ENCODE data around the gene STK32B. TPM values are rescaled to one million over a fixed set of nuclear protein-coding genes. Genes with fewer than 3 reads are reported as not detected.

The STK32B gene
- total RNA-seq, 3 donors from 2014 or later = 2.2 to 5.0 (median 4.6) TPM

DNA sequence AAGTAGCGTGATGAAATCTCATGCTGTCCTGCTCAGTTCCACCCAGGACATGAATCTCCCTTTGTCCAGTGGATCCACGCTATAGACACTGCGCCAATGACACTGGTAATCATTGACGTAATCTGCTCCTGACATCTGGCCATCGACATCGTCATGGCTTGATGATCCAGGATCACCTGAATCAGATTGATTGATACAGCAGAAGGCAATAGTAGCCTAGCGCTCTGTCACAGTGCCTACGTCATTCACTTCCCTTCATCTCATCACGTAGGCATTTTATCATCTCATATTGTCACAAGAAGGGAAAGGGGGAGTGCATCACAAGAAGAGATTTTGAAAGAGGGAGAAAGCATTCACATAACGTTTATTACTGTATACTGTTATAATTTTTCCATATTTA is 68.8 kb downstream of the STK32B start:
- no peak for DNase-seq (ENCODE audit: low spot score in 2 of 2)
- Histone ChIP-seq H3K9me3 (no peaks in the 10 kb centered on the region), H3K4me3 (no peak overlapping the region), H3K4me1 (no peaks in the 10 kb centered on the region), H3K27ac (no peak overlapping the region), H3K27me3 (no peaks in the 10 kb centered on the region), H3K36me3 (no peaks in the 10 kb centered on the region)
- intact Hi-C loops (cut with DNase I; ENCODE audit: low total_unique reads) = no loop called here
- TF ChIP-seq POLR2A (IDR thresholded peaks at IDR 0.05) = no peak
- TF ChIP-seq, protein P1, sequence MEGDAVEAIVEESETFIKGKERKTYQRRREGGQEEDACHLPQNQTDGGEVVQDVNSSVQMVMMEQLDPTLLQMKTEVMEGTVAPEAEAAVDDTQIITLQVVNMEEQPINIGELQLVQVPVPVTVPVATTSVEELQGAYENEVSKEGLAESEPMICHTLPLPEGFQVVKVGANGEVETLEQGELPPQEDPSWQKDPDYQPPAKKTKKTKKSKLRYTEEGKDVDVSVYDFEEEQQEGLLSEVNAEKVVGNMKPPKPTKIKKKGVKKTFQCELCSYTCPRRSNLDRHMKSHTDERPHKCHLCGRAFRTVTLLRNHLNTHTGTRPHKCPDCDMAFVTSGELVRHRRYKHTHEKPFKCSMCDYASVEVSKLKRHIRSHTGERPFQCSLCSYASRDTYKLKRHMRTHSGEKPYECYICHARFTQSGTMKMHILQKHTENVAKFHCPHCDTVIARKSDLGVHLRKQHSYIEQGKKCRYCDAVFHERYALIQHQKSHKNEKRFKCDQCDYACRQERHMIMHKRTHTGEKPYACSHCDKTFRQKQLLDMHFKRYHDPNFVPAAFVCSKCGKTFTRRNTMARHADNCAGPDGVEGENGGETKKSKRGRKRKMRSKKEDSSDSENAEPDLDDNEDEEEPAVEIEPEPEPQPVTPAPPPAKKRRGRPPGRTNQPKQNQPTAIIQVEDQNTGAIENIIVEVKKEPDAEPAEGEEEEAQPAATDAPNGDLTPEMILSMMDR (IDR thresholded peaks at IDR 0.05) = no peak
- TF ChIP-seq POLR2AphosphoS5 (IDR thresholded peaks at IDR 0.05) = no peak

DNA sequence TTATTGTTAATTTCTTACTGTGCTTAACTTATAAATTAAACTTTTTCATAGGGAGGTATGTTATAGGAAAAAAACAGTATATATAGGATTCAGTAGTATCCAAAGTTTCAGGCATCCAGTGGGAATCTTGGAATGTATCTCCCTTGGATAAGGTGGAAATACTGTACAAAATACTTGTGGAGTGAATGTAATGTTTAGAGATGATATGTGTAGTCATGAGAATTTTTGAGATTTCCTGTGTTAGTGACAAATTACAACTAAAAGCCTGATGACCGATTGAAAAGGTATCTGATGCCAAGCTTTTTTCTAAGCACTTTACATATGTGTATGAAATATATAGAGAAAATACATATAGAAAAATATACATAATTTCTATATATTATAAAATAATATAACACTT is 69.2 kb downstream of the STK32B start:
- Histone ChIP-seq H3K36me3 (no peaks in the 10 kb centered on the region), H3K27me3 (no peaks in the 10 kb centered on the region), H3K27ac (no peak overlapping the region), H3K4me1 (no peaks in the 10 kb centered on the region), H3K9me3 (no peaks in the 10 kb centered on the region), H3K4me3 (no peak overlapping the region)
- DNase-seq (ENCODE audit: low spot score in 2 of 2) = no peak
- TF ChIP-seq POLR2A (IDR thresholded peaks at IDR 0.05) (no peak), POLR2AphosphoS5 (IDR thresholded peaks at IDR 0.05) (no peak)
- TF ChIP-seq, protein P1 (IDR thresholded peaks at IDR 0.05) = no peak
- intact Hi-C loops (cut with DNase I; ENCODE audit: low total_unique reads) = no loop called here

DNA sequence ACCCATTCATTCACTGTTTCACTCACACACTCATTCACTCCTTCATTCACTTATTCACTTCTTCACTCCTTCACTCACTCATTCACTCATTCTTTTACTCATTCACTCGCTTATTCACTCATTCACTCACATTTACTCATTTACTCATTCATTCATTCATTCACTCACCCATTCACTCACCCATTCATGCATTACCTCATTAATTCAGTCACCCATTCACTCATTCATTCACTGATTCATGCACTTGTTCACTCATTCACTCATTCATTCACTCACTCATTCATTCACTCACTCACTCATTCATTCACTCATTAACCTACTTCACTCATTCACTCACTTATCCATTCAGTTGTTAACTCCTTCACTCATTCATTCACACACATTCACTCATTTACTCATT is 70.8 kb downstream of the STK32B start:
- Histone ChIP-seq H3K27ac (no peak overlapping the region), H3K4me1 (no peaks in the 10 kb centered on the region), H3K4me3 (no peak overlapping the region), H3K36me3 (no peaks in the 10 kb centered on the region), H3K9me3 (no peaks in the 10 kb centered on the region), H3K27me3 (no peaks in the 10 kb centered on the region)
- intact Hi-C loops (cut with DNase I; ENCODE audit: low total_unique reads) = no loop called here
- DNase-seq (ENCODE audit: low spot score in 2 of 2) = no peak
- TF ChIP-seq POLR2A (IDR thresholded peaks at IDR 0.05) = no peak
- no peak for TF ChIP-seq POLR2AphosphoS5 (IDR thresholded peaks at IDR 0.05)
- TF ChIP-seq, protein P1 (IDR thresholded peaks at IDR 0.05) = no peak

DNA sequence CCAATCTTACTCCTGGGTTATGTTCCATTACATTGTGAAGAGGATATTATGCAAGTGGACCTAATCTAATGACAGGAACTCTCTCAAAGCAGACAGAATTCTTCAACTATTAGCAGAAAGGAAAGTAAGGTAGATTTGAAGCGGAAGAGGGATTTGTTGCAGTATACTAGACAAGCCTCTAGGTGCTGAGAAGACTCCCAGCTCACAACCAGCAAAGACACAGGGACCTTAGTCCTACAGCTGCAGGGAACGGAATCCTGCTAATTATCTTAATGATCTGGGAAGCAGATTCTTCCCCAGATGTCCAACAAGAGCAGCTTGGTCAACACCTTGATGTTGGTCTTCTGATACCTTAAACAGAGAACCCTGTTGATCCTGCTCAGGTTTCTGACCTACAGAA is 73.6 kb downstream of the STK32B start:
- no peaks in the 10 kb centered on the region for H3K4me1 ChIP-seq
- intact Hi-C loops (cut with DNase I; ENCODE audit: low total_unique reads) = no loop called here
- DNase-seq (ENCODE audit: low spot score in 2 of 2) = no peak
- H3K9me3 ChIP-seq = no peaks in the 10 kb centered on the region
- no peak overlapping the region for H3K4me3 ChIP-seq
- TF ChIP-seq POLR2A (IDR thresholded peaks at IDR 0.05) = no peak
- no peak for TF ChIP-seq POLR2AphosphoS5 (IDR thresholded peaks at IDR 0.05)
- TF ChIP-seq, protein P1 (IDR thresholded peaks at IDR 0.05) = no peak
- H3K27me3 ChIP-seq = no peaks in the 10 kb centered on the region
- H3K27ac ChIP-seq = no peak overlapping the region
- H3K36me3 ChIP-seq = no peaks in the 10 kb centered on the region

- no peak for TF ChIP-seq POLR2AphosphoS5 (IDR thresholded peaks at IDR 0.05)
- no peak for TF ChIP-seq POLR2A (IDR thresholded peaks at IDR 0.05)
- TF ChIP-seq, protein P1 (IDR thresholded peaks at IDR 0.05) = no peak
- no peaks in the 10 kb centered on the region for H3K36me3 ChIP-seq
- intact Hi-C loops (cut with DNase I; ENCODE audit: low total_unique reads) = no loop called here
- DNase-seq (ENCODE audit: low spot score in 2 of 2) = no peak
- no peaks in the 10 kb centered on the region for H3K4me1 ChIP-seq
- no peak overlapping the region for H3K27ac ChIP-seq
- H3K9me3 ChIP-seq = no peaks in the 10 kb centered on the region
- H3K4me3 ChIP-seq = no peak overlapping the region
- no peaks in the 10 kb centered on the region for H3K27me3 ChIP-seq
These were observed 74.0 kb downstream of the STK32B start for GRCh38 chr4:5125321-5125720.
